Urothelium cell line (cell line): ENCODE data around the gene CRACDL.

Experiments used
- DNase-seq: peaks from one replicate; pipeline ENCODE4 v3.0.0; 2011; ENCODE audit warnings: low spot score, mixed read lengths
- FAIRE-seq: peaks from 2 replicates; lab custom pipeline; 2011; peaks lifted over from hg19 to GRCh38; lab: Jason Lieb, UNC

CRACDL gene

DNA sequence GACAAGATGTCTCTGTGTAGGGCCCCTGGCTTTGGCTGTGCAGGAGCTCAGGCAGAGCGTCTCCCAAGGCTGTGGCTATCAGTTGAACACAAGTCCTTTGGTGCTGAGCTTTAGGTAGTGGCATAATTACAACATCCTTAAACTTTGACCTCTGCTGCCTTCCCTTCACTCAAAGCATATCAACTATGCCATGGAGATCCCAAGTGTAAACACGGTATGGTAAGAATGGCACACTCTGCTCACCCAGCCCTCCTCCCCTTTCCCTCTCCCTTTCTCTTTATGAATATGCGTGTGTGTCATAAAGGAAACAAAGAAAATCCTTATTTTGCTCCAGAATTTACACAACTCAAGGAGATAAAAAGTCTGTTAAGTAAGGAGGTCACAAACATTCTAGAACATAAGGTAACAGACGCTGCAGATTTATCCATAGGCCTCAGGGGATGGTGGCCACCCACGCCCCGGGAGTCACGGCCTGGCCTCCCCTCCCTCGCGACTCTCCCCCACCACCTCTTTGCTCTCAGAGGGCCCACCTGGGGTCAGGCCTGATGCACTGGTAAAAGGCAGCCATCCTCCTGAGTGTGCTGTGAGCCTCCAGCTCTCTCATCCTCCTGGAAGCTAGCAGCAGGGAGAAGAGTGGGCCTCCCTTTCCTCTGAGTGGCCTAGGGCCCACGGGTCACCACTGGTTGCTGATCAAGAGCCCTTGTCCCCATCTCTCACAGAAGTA, 67.3 kb downstream of the CRACDL start:
- DNase-seq, result no peak

DNA sequence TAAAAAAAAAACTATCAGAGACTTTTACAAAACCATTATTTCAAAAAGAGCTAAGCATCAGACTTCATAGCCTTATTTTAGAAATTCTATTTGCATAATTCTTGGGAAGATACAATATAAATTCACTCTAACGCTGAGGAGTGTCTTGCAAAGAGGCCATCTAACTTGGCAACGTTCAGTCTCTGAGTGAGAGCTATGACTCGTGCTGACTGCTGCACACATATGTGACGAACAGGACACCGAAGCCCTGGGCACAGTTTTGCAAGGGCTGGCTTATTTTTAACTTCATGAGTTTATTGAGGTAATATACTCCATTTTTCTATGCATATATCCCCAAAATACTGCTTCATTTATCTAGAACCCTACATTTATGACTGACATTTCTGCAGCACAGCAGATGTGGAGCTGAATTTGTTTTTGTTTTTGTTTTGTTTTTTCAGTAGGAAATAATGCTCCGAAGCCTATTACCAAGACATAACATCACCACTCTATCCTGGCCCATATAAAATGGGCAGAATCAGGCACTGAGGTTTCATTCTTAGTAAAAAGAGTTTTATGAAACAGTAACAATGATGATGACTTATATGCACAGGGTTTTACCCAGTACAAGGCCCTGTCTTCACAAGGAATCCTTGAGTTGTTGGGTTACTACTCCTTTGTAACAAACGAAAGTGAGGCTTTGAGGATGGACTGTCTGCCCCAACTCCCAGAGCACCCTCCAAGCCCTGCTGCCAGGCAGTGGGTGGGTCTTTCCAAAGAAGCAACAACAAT, 68.3 kb downstream of the CRACDL start:
- FAIRE-seq (no peak), DNase-seq (no peak)

More for the DNA sequence above, 67.3 kb downstream of the CRACDL start:
- FAIRE-seq, result no peak

- no peak for DNase-seq
- no peak for FAIRE-seq
Measured at GRCh38 chr2:98866033-98866432, 70.0 kb downstream of the CRACDL start.

DNA sequence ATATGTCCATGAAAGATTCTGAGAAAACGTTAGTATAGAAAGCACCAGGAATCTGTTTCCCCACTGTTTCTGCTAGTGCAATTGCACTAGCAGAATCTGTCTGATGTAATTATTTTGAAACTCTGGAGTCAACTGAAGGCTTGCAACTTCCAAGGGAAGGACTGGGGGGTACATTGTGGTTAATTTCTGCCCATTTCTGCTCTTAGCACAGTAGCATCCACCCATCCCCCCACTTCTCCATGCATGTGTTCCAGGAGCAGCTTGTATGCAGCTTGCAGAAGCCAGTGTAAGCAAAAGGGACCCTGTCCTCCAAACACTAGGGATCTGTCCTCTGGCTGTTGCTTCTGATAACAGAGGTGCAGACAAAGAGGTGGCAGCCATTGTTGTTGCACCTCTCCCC, 74.4 kb downstream of the CRACDL start:
- no peak for FAIRE-seq
- DNase-seq, result no peak

GRCh38 chr2:98859323-98859722, 76.7 kb downstream of the CRACDL start:
- DNase-seq (no peak), FAIRE-seq (no peak)

DNA sequence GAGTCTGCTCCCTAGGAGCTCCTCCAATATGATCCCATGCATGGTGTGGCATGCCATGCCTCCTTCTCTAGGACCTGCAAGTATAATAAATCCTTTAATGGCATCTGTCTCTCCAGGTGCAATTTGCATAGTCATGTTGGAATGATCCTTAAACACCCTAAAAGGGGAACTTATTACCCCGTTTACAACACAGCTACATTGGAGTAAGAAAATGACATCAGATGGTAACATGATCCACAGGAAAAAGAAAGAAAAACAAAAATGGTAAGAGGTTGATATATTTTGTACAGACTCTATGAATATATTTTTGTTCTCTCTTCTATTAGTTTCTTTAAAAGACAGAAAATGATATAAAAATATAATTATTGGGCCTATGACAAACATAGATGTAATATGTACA, 79.0 kb downstream of the CRACDL start:
- no peak for FAIRE-seq
- no peak for DNase-seq

GRCh38 chr2:98854682-98855081, 81.3 kb downstream of the CRACDL start:
- DNase-seq, result no peak
- no peak for FAIRE-seq

DNA sequence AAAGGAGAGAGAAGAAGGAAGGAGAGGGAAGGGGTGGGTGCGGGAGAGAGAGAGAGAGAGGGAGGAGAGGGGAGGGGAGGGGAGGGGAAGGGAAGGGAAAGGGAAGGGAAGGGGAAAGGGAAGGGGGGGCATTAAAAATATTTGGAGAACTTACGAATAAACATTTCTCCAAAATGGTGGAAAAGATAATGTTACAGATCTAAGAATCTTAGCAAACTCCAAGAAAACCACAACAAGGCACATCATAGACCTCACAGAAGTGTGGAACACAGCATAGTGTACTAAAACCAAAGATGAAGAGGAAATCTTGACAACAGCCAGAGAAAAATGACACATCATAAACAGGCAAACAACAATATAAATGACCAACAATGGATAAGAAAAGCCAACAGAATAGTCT, 83.1 kb downstream of the CRACDL start:
- DNase-seq (no peak), FAIRE-seq (no peak)

GRCh38 chr2:98850074-98850473, 86.0 kb downstream of the CRACDL start:
- DNase-seq (no peak), FAIRE-seq (no peak)

GRCh38 chr2:98849113-98849512, 86.9 kb downstream of the CRACDL start:
- peak; percentile 68 for FAIRE-seq
- DNase-seq, result no peak

- no peak for DNase-seq
- FAIRE-seq, result no peak
Measured at GRCh38 chr2:98847853-98848252, 88.2 kb downstream of the CRACDL start.

- no peak for DNase-seq
Measured at GRCh38 chr2:98846041-98846440, 90.0 kb downstream of the CRACDL start.

DNA sequence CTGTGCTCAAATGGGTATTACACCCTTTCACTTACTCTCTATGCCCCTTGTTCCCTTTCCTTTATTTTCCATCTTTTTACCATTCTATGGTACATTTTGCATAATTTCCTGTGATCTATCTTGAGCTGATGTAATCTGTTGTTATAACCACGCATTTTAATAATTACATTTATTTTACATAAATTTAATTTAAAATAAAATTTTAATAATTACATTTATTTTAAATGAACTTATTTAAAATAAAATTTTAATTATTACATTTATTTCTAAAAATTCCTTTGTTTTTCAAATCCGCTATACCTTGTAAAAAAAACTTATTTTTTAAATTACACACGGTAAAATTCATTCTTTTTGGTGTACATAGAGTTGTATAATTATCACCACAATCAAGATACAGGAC, 93.9 kb downstream of the CRACDL start:
- FAIRE-seq (no peak), DNase-seq (no peak)

More at GRCh38 chr2:98846041-98846440, 90.0 kb downstream of the CRACDL start:
- no peak for FAIRE-seq

GRCh38 chr2:98839292-98839691, 96.7 kb downstream of the CRACDL start:
- FAIRE-seq (no peak), DNase-seq (no peak)

GRCh38 chr2:98835831-98836385, 100.1 kb downstream of the CRACDL start:
- DNase-seq (no peak), FAIRE-seq (peak; percentile 13)

DNA sequence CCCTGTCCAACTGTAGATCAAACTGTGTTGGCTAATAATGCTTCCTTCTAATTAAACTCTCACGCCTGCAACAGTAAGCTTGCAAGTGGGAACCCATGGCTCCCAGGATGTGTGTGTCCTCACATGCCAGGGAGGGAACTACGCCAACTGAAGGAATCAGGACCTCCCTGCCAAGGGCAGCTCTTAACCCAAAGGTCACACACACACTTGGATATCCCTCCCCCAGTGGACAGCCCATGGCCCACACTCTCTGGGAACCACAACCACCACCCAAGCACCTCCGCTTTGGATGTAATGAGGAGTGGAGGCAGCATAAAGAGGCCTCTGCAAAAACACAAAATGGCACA, 102.1 kb downstream of the CRACDL start:
- no peak for FAIRE-seq
- DNase-seq, result no peak

- FAIRE-seq (no peak), DNase-seq (peak; percentile 2)
Measured at GRCh38 chr2:98833172-98833916, 102.7 kb downstream of the CRACDL start.

GRCh38 chr2:98832172-98832571, 103.9 kb downstream of the CRACDL start:
- FAIRE-seq, result no peak

DNA sequence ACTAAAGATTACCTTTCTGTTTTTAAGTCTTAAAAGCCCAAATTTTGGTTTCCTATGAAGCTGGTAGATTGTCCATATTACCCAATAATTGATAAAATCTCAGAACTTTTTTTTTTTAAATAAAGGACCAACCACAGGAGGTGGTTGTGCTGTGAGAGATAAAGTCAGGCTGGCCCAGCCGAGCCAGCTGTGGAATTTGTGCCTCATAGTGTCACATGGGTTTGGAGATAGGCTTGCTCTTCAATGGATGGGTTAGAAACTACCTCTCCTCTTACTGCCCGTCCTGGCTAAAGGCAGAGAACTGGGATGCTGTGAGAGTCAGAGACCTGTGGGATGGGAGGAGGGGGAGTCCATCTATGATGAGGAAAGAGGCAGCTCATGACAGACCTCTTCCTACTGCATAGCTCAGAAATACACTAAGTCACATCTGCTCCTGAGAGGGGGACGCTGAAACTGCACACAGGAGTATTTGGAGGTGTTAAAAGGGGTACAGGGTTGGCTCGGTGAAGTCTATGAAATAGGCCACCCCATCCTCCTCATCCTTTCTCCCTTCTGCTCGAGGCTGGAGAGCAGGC, 105.4 kb downstream of the CRACDL start:
- FAIRE-seq, result no peak
- DNase-seq, result no peak

More at GRCh38 chr2:98832172-98832571, 103.9 kb downstream of the CRACDL start:
- no peak for DNase-seq

- no peak for FAIRE-seq
- DNase-seq, result no peak
Measured at GRCh38 chr2:98829581-98830270, 106.3 kb downstream of the CRACDL start.
